ENCODE results near the gene KCNIP4.

DNA sequence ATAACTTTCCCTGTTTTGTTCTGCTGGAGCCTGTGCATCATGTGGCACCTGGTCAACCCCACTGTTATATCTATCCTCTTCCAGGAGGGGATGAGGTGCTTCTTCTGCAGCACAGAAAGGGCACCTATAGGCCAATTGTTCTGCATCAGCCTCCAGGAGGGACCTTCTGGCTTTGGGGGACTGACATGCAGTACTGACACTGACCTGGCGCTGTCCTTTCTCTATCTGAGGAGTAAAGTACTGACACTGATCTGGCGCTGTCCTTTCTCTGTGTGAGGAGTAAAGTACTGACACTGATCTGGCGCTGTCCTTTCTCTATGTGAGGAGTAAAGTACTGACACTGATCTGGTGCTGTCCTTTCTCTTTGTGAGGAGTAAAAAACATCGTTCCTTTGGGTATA, 749.9 kb downstream of the KCNIP4 start:
- TF ChIP-seq, protein P1, sequence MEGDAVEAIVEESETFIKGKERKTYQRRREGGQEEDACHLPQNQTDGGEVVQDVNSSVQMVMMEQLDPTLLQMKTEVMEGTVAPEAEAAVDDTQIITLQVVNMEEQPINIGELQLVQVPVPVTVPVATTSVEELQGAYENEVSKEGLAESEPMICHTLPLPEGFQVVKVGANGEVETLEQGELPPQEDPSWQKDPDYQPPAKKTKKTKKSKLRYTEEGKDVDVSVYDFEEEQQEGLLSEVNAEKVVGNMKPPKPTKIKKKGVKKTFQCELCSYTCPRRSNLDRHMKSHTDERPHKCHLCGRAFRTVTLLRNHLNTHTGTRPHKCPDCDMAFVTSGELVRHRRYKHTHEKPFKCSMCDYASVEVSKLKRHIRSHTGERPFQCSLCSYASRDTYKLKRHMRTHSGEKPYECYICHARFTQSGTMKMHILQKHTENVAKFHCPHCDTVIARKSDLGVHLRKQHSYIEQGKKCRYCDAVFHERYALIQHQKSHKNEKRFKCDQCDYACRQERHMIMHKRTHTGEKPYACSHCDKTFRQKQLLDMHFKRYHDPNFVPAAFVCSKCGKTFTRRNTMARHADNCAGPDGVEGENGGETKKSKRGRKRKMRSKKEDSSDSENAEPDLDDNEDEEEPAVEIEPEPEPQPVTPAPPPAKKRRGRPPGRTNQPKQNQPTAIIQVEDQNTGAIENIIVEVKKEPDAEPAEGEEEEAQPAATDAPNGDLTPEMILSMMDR (conservative IDR thresholded peaks at IDR 0.05) = no peak
- no peak for TF ChIP-seq EZH2 (IDR thresholded peaks at IDR 0.05; ENCODE audit: low read depth)
